GM18499 (cell line): Measurements from ENCODE around the gene CDK15.

Experiments
- ATAC-seq: cut with Tn5 transposase; IDR thresholded peaks from one replicate; pipeline ENCODE4 v1.9.1; 2021; ENCODE audit warnings: moderate number of reproducible peaks; ENCODE audit not compliant: insufficient read depth, unreplicated experiment

CDK15 gene

GRCh38 chr2:201931475-201931874 lies 125.1 kb downstream of the CDK15 start:
- no peak for ATAC-seq

DNA sequence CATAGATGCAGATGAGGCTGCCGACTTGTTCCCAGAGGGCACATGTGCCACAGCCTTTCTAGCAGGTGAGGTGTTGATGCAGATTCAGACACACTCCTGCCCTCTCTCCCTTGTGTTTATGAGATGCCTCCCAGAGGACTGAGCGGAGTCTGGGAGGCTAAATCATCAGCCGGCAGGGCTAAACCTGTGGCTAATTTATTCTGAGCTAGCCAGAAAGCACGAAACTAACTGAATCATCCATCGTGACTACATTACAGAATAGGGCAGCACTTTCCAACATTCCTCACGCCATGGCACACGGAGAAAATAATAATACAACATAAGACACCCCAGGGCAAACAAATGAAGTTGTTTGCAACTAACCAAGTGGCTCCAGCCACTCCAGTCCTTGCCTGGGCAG lies 125.6 kb downstream of the CDK15 start:
- no peak for ATAC-seq

- ATAC-seq = no peak
Observed at GRCh38 chr2:201932511-201932910, 126.2 kb downstream of the CDK15 start.

DNA sequence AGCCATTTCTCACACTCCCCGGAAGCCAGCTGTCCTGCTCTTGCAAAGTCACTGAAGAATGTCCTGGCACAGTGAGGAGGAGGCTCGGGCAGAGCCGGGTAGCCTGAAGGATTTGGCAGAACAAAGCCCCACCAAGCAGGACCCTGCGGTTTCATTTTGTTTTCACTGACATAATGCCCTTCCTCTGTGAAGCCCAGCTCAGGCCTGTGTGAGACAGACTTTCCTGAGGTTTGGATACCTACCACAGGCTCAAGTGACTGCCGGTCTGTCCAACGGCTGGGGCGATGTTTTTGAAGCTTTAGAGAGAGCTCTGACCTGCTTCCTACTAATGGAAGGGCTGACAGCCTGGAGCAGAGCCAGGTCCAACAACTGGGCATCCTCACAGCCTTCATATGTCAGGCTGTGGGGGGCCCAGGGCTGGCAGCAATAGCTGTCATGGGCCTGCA lies 127.5 kb downstream of the CDK15 start:
- ATAC-seq = no peak

DNA sequence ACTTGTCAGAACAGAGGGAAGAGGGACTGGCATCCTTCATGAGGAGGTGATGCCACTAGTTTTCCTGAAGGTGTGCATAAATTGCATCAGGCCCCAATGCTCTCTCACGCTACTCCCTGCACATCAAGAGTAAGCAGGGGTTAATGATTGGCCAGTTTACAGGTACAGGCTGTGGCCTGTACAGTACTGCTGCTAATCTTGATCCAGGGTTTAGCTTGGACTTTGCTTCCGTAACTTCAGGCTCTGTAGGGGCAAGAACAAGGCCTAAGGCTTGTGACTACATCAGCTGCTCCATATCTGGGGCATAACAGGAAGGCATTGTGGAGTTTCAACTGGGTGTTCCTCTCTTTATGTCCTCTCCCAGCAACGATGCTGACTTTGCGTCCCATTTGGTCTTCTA lies 130.5 kb downstream of the CDK15 start:
- no peak for ATAC-seq

DNA sequence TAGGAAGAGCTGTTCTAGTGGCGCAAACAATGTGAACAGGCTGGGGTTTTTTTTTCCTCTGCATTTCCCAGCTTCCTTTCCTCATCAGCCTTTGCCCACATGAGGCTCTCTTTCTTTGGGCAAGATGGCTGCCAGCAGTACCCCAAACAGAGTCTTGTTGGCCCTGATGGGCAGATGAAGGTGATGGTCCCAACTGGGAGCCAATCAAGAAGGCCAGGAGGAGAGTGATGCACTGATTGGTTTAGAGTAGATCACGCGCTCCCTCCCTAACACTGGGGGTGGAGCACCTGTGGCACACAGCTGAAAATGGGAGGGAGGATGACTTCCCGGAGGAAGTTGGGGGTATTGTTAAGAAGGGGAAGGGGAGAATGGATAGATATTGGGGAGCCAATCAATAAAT lies 131.0 kb downstream of the CDK15 start:
- ATAC-seq = no peak

- no peak for ATAC-seq
Observed at GRCh38 chr2:201938156-201938775, 131.9 kb downstream of the CDK15 start.

GRCh38 chr2:201938781-201939180 lies 132.4 kb downstream of the CDK15 start:
- no peak for ATAC-seq

- ATAC-seq = no peak
Observed at GRCh38 chr2:201939453-201939941, 133.2 kb downstream of the CDK15 start.

- no peak for ATAC-seq
Observed at GRCh38 chr2:201942531-201942930, 136.2 kb downstream of the CDK15 start.
